ENCODE results near the gene CRYGS.

CRYGS gene

DNA sequence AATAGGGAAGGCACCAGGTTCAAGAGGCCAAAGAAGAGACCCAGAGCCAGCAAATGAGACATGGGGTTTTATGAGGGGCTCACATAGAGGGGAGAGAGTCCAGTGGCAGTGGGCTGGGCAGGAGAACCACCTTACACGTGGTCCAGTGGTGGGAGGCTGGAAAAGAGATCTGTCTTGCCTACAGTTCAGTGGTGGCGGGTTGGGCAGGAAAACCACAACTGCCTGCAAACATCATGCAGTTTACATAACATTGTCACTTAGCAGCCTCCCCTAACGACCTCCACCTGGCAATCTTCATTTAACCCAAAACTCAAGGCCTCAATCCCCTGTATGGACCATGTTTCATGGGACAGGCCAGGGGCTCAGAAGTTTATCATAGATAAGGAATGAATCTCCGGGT, 29.1 kb downstream of the CRYGS start:
- no peak for TF ChIP-seq SIN3A (IDR thresholded peaks at IDR 0.05; ENCODE audit: borderline replicate concordance, insufficient read depth, low read length)
- TF ChIP-seq TAF1 (IDR thresholded peaks at IDR 0.05; ENCODE audit: borderline replicate concordance, insufficient read depth, low read length), result no peak
- no peak for TF ChIP-seq POLR2AphosphoS5 (IDR thresholded peaks at IDR 0.05; ENCODE audit: low read depth, low read length)
- no peak for TF ChIP-seq FOXP2 (optimal IDR thresholded peaks at IDR 0.05; ENCODE audit: borderline replicate concordance, extremely low read depth, extremely low read length, insufficient read depth)
- TF ChIP-seq, protein P1, sequence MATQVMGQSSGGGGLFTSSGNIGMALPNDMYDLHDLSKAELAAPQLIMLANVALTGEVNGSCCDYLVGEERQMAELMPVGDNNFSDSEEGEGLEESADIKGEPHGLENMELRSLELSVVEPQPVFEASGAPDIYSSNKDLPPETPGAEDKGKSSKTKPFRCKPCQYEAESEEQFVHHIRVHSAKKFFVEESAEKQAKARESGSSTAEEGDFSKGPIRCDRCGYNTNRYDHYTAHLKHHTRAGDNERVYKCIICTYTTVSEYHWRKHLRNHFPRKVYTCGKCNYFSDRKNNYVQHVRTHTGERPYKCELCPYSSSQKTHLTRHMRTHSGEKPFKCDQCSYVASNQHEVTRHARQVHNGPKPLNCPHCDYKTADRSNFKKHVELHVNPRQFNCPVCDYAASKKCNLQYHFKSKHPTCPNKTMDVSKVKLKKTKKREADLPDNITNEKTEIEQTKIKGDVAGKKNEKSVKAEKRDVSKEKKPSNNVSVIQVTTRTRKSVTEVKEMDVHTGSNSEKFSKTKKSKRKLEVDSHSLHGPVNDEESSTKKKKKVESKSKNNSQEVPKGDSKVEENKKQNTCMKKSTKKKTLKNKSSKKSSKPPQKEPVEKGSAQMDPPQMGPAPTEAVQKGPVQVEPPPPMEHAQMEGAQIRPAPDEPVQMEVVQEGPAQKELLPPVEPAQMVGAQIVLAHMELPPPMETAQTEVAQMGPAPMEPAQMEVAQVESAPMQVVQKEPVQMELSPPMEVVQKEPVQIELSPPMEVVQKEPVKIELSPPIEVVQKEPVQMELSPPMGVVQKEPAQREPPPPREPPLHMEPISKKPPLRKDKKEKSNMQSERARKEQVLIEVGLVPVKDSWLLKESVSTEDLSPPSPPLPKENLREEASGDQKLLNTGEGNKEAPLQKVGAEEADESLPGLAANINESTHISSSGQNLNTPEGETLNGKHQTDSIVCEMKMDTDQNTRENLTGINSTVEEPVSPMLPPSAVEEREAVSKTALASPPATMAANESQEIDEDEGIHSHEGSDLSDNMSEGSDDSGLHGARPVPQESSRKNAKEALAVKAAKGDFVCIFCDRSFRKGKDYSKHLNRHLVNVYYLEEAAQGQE (IDR thresholded peaks at IDR 0.05; ENCODE audit: insufficient read depth in 1 of 2, low read depth in 2 of 2, low read length in 2 of 2), result no peak

DNA sequence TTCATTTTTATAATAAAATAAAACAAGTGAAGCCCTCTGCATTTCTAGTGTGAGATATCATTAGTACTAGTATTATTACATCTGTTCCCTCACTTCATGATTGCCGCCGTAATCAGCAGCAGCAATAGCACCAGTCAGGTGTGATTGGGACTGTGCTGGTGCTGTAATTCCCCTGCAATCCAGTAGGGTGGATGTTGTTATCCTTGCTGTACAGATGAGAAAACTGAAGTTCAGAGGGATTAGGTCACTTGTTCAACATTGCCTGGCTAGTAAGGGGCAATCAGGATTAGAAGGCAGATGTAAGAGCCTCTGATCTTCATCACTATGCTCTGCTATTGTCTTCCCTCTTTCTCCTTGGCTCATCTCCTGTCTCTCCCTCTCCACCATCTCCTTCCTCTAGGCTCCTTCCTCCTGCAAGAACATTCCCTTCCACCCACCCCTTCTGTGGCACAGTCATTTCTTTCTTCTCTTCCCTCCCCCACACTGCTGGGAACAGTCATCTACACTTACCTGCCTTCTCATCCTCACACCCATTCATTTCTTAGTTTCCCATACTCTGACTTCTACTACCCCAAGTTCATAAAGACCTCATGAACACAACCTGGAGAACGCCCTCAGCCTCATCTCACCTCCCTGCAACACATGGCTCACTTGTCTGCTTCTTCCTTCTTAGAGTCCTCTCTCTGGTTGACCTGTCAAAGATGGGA, 29.7 kb downstream of the CRYGS start:
- TF ChIP-seq TAF1 (IDR thresholded peaks at IDR 0.05; ENCODE audit: borderline replicate concordance, insufficient read depth, low read length) (no peak), FOXP2 (optimal IDR thresholded peaks at IDR 0.05; ENCODE audit: borderline replicate concordance, extremely low read depth, extremely low read length, insufficient read depth) (no peak), POLR2AphosphoS5 (IDR thresholded peaks at IDR 0.05; ENCODE audit: low read depth, low read length) (no peak), SIN3A (IDR thresholded peaks at IDR 0.05; ENCODE audit: borderline replicate concordance, insufficient read depth, low read length) (no peak)
- TF ChIP-seq, protein P1 (IDR thresholded peaks at IDR 0.05; ENCODE audit: insufficient read depth in 1 of 2, low read depth in 2 of 2, low read length in 2 of 2), result no peak

DNA sequence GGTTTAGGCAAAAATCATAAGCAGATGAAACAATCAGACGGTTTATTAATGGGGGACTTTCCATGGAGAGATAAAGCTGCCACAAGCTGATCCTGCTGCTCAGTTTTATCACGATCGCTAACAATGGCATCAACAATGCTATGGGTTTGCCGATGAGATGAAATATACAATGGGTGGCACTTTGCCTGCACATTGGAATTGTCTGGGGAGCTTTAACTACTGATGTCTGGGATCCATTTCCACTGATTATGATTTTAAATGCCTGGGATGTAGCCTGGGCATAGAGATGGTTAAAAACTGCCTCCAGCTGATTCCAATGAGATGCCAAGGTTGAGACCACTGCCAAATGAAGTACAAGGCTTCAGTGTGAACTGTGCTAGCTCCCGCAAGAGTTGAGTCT, 30.8 kb downstream of the CRYGS start:
- TF ChIP-seq POLR2AphosphoS5 (IDR thresholded peaks at IDR 0.05; ENCODE audit: low read depth, low read length), result no peak
- TF ChIP-seq SIN3A (IDR thresholded peaks at IDR 0.05; ENCODE audit: borderline replicate concordance, insufficient read depth, low read length), result no peak
- no peak for TF ChIP-seq FOXP2 (optimal IDR thresholded peaks at IDR 0.05; ENCODE audit: borderline replicate concordance, extremely low read depth, extremely low read length, insufficient read depth)
- TF ChIP-seq TAF1 (IDR thresholded peaks at IDR 0.05; ENCODE audit: borderline replicate concordance, insufficient read depth, low read length), result no peak
- TF ChIP-seq, protein P1 (IDR thresholded peaks at IDR 0.05; ENCODE audit: insufficient read depth in 1 of 2, low read depth in 2 of 2, low read length in 2 of 2), result no peak

DNA sequence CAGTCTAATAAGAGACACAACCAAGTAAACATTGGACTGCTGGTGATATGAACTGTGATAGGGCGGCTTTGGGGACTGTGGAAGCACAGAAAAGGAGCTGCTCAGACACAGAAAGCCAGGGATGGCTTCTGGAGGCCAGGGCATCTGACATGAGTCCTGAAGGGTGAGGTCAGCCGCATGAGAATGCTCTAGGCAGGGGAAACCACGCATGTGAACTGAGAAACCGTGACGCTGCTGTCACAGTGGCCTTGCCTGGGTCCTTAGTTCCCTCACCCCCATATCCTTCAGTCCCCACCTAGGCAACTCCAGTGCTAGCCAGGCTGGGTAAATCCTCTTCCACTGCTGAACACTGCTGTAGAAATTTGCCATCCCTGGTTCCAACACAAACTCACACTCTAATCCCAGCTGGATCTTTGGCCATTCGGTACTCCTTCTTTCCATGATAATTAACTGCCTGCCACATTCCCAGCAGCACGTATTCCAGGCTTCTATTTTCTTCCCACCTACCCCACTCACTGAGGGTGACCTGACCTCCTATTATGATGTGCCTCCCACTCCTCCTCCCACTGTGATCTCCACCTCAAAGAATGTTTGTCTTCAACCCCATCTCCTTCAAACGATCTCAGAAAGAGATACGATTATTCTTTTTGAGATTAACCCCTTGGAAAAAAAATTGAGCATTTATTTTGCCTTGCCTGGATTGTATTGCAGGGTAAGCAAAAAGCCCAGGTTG, 31.4 kb downstream of the CRYGS start:
- TF ChIP-seq SIN3A (IDR thresholded peaks at IDR 0.05; ENCODE audit: borderline replicate concordance, insufficient read depth, low read length), result no peak
- TF ChIP-seq FOXP2 (optimal IDR thresholded peaks at IDR 0.05; ENCODE audit: borderline replicate concordance, extremely low read depth, extremely low read length, insufficient read depth), result no peak

DNA sequence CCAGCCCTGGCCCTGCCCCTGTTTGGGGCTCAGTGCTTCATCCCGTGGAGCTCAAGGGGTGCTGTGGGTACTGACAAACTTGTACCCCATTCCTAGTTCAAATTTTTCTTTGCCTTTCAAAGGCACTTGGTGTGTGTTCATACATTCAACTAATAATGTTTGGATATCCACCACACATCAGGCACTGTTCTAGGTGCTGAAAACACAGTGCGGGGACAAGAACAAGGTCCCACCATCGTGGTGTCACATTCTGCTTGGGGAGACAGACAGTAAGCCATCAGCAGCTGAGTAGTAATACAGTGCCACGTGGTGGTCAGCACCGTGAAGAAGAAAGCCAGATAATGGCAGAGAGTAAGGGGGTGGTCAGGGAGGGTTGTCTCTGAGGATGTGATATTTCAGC, 32.5 kb downstream of the CRYGS start:
- TF ChIP-seq FOXP2 (optimal IDR thresholded peaks at IDR 0.05; ENCODE audit: borderline replicate concordance, extremely low read depth, extremely low read length, insufficient read depth) (no peak), SIN3A (IDR thresholded peaks at IDR 0.05; ENCODE audit: borderline replicate concordance, insufficient read depth, low read length) (no peak), TAF1 (IDR thresholded peaks at IDR 0.05; ENCODE audit: borderline replicate concordance, insufficient read depth, low read length) (no peak), POLR2AphosphoS5 (IDR thresholded peaks at IDR 0.05; ENCODE audit: low read depth, low read length) (no peak)
- TF ChIP-seq, protein P1 (IDR thresholded peaks at IDR 0.05; ENCODE audit: insufficient read depth in 1 of 2, low read depth in 2 of 2, low read length in 2 of 2), result peak in 1 of 2 experiments; percentile 70; a peak in 1 of 4 replicates
